H9 (cell line): ENCODE results near the gene THBS4. TPM values are rescaled to one million over a fixed set of nuclear protein-coding genes. Genes with fewer than 3 reads are reported as not detected.
A peak's percentile ranks its signal among the peaks of the same experiment; 100 is the strongest.
"Not testable (repeated sequence)": the region's sequence is repeated elsewhere in the genome, so short reads cannot be mapped to it uniquely, and the experiment has no call there.

Experiments used
- DNase-seq: peaks from one replicate; pipeline ENCODE4 v3.0.0-alpha.2; 2017
- H2AFZ ChIP-seq: one replicate; pipeline ENCODE4 v1.6.1; 2013; ENCODE audit warnings: mild to moderate bottlenecking, low read length, control low read depth, moderate library complexity
- H2AK5ac ChIP-seq: 2 replicates; pipeline ENCODE4 v1.6.1; 2013; ENCODE audit warnings: low read length, control low read depth, mixed read lengths; ENCODE audit not compliant: insufficient read length
- H2BK120ac ChIP-seq: one replicate; pipeline ENCODE4 v1.6.1; 2013; ENCODE audit warnings: low read depth, mild to moderate bottlenecking, low read length, control low read depth, inconsistent platforms; ENCODE audit not compliant: poor library complexity, severe bottlenecking
- H2BK12ac ChIP-seq: 2 replicates; pipeline ENCODE4 v1.6.1; 2013; ENCODE audit warnings: low read length, control low read depth, mixed read lengths, low read depth; ENCODE audit not compliant: insufficient read length
- H2BK15ac ChIP-seq: 2 replicates; pipeline ENCODE4 v1.6.1; 2013; ENCODE audit warnings: low read depth, low read length, control low read depth
- H2BK20ac ChIP-seq: one replicate; pipeline ENCODE4 v1.6.1; 2013; ENCODE audit warnings: low read depth, mild to moderate bottlenecking, low read length, control low read depth, inconsistent platforms; ENCODE audit not compliant: poor library complexity, severe bottlenecking
- H2BK5ac ChIP-seq: 2 replicates; pipeline ENCODE4 v1.6.1; 2013; ENCODE audit warnings: low read length, control low read depth, mixed read lengths; ENCODE audit not compliant: insufficient read length
- H3K14ac ChIP-seq: 2 replicates; pipeline ENCODE4 v1.6.1; 2013; ENCODE audit warnings: low read length, control low read depth; ENCODE audit not compliant: insufficient read depth
- H3K18ac ChIP-seq: 2 replicates; pipeline ENCODE4 v1.6.1; 2013; ENCODE audit warnings: low read depth, mild to moderate bottlenecking, mixed read lengths, low read length, control low read depth; ENCODE audit not compliant: insufficient read length
- H3K23ac ChIP-seq: 2 replicates; pipeline ENCODE4 v1.6.1; 2013; ENCODE audit warnings: low read length, control low read depth, mixed read lengths, low read depth; ENCODE audit not compliant: insufficient read length
- H3K23me2 ChIP-seq: 2 replicates; pipeline ENCODE4 v1.6.1; 2013; ENCODE audit warnings: low read depth, mild to moderate bottlenecking, mixed read lengths, low read length, control low read depth; ENCODE audit not compliant: insufficient read length, poor library complexity, severe bottlenecking
- H3K27ac ChIP-seq: 2 replicates; pipeline ENCODE4 v1.5.1; 2013; ENCODE audit warnings: low read length, control low read depth, mixed read lengths, low read depth; ENCODE audit not compliant: insufficient read length
- H3K27me3 ChIP-seq: 2 replicates; pipeline ENCODE4 v1.6.1; 2013; ENCODE audit warnings: low read length, control low read depth, inconsistent platforms; ENCODE audit not compliant: insufficient read depth
- H3K4ac ChIP-seq: 2 replicates; pipeline ENCODE4 v1.6.1; 2013; ENCODE audit warnings: low read depth, mild to moderate bottlenecking, control low read depth, inconsistent platforms, low read length, moderate library complexity
- H3K4me1 ChIP-seq: 2 replicates; pipeline ENCODE4 v1.6.1; 2013; ENCODE audit warnings: low read length, control low read depth, inconsistent platforms; ENCODE audit not compliant: insufficient read depth
- H3K4me2 ChIP-seq: 2 replicates; pipeline ENCODE4 v1.6.1; 2013; ENCODE audit warnings: low read length, control low read depth, mixed read lengths; ENCODE audit not compliant: insufficient read length, insufficient read depth
- H3K56ac ChIP-seq: 2 replicates; pipeline ENCODE4 v1.6.1; 2013; ENCODE audit warnings: low read depth, mild to moderate bottlenecking, mixed read lengths, low read length, control low read depth; ENCODE audit not compliant: insufficient read length
- H3K79me1 ChIP-seq: 2 replicates; pipeline ENCODE4 v1.6.1; 2013; ENCODE audit warnings: low read depth, mild to moderate bottlenecking, moderate library complexity, low read length, control low read depth, inconsistent platforms; ENCODE audit not compliant: insufficient read depth, poor library complexity, severe bottlenecking
- H3K79me2 ChIP-seq: 2 replicates; pipeline ENCODE4 v1.6.1; 2013; ENCODE audit warnings: low read length, control low read depth, inconsistent platforms; ENCODE audit not compliant: insufficient read depth
- H3K9ac ChIP-seq: 2 replicates; pipeline ENCODE4 v1.6.1; 2013; ENCODE audit warnings: low read length, control low read depth, mixed read lengths; ENCODE audit not compliant: insufficient read length; ENCODE audit errors: extremely low read depth
- H3K9me3 ChIP-seq: one replicate; pipeline ENCODE4 v1.6.1; 2013; ENCODE audit warnings: low read depth, low read length, inconsistent platforms; ENCODE audit not compliant: control insufficient read depth
- H3T11ph ChIP-seq: one replicate; pipeline ENCODE4 v1.6.1; 2013; ENCODE audit warnings: mild to moderate bottlenecking, low read length, control low read depth, inconsistent platforms
- H4K20me1 ChIP-seq: one replicate; pipeline ENCODE4 v1.6.1; 2013; ENCODE audit not compliant: control insufficient read depth, insufficient read length, insufficient read depth
- H4K5ac ChIP-seq: 2 replicates; pipeline ENCODE4 v1.6.1; 2013; ENCODE audit warnings: low read depth, mild to moderate bottlenecking, mixed read lengths, low read length, control low read depth; ENCODE audit not compliant: insufficient read length
- H4K8ac ChIP-seq: replicated peaks from 2 replicates; pipeline ENCODE4 v1.6.1; 2013; ENCODE audit warnings: low read length, control low read depth, mixed read lengths, low read depth; ENCODE audit not compliant: insufficient read length
- H4K91ac ChIP-seq: 2 replicates; pipeline ENCODE4 v1.6.1; 2013; ENCODE audit warnings: low read depth, mild to moderate bottlenecking, moderate library complexity, mixed read lengths, low read length, control low read depth; ENCODE audit not compliant: insufficient read length
- H3K27ac Mint-ChIP-seq, 3 experiments: 2 replicates in 2 of 3; 3 replicates in 1 of 3; pipeline ENCODE4 v1.8.0; 2020 to 2021; ENCODE audit warnings: mixed read lengths in 3 of 3, mild to moderate bottlenecking in 1 of 3, moderate library complexity in 1 of 3
- H3K27me3 Mint-ChIP-seq: 2 replicates; pipeline ENCODE4 v1.8.0; 2021; ENCODE audit warnings: low read depth, mild to moderate bottlenecking, moderate library complexity, mixed read lengths
- H3K36me3 Mint-ChIP-seq, 3 experiments: 2 replicates in 2 of 3; 3 replicates in 1 of 3; pipeline ENCODE4 v1.8.0; 2020 to 2021; ENCODE audit warnings: low read depth in 3 of 3, mixed read lengths in 3 of 3; ENCODE audit not compliant: insufficient read depth in 1 of 3
- H3K4me1 Mint-ChIP-seq, 2 experiments: 2 replicates each; pipeline ENCODE4 v1.8.0; 2020; ENCODE audit warnings: mixed read lengths in 2 of 2
- H3K4me3 Mint-ChIP-seq, 2 experiments: 2 replicates in 1 of 2; 3 replicates in 1 of 2; pipeline ENCODE4 v1.8.0; 2020 to 2021; ENCODE audit warnings: mild to moderate bottlenecking in 2 of 2, mixed read lengths in 2 of 2, moderate library complexity in 1 of 2
- H3K9me3 Mint-ChIP-seq, 2 experiments: 2 replicates in 1 of 2; 3 replicates in 1 of 2; pipeline ENCODE4 v1.8.0; 2020; ENCODE audit warnings: mild to moderate bottlenecking in 2 of 2, mixed read lengths in 2 of 2, moderate library complexity in 1 of 2
- CTCF ChIP-seq: fragments of 200-600 bp; sonication (generic); conservative IDR thresholded peaks from 3 replicates; pipeline ENCODE4 v1.8.0; 2021; ENCODE audit warnings: antibody characterized with exemption, mild to moderate bottlenecking
- WGBS: extraction: QIAGEN DNeasy Blood & Tissue Kit; methylation state at CpG from one replicate; pipeline ENCODE4 v1.1.7; 2013; ENCODE audit warnings: missing lambda C conversion rate, low lambda C conversion rate, mixed read lengths; ENCODE audit not compliant: insufficient read length; ENCODE audit errors: extremely low coverage; 5-methylcytosine and 5-hydroxymethylcytosine counted together
- total RNA-seq: library from RNA; stranded (reverse); gene quantifications from 2 replicates; pipeline ENCODE4 v1.2.1, GENCODE V29; 2021

The THBS4 gene
- total RNA-seq, 1 experiment from 2014 or later, result 19.0 TPM

DNA sequence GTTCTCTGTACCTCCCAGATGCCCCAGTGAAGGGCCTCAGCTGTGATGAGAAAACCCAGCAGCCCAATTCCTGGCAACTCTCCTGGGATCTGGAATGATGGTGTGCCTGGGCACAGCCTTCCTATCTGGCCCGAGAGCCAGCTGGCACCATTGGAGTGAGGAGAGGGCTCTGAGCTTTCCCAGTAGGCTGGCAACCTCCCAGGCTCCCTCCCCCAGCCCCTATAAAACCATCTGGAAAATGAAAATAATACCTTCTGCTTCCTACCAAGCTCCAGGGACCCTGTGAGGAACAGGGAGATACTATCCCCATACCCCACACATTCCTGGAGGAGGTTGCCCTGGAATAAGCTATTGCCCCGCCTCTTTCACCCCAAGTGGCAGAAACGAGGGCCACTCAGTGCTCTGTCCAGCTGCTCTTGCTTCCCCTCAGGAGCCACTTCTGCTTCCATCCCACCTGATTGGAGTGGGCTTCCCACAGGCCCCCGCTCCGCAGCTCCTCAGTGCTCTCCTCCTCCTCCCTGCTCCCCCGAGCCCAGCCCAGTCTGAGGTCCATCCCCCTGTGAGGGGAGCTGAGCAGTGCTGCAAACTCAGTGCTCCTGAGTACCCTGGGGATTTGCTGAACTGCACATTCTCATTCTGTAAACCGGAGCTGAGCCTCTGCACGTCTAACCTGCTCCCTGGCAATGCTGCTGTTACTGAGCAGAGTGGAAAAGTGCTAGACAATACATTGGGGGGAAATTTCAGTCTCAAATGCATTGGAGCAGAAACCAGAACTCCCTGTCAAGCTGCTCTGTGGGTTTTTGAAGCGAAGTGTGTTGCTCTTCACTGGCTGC is 74.7 kb downstream of the THBS4 start:
- Histone ChIP-seq H2AFZ (no peak overlapping the region), H2AK5ac (no peak overlapping the region), H3K79me1 (no peaks in the 10 kb centered on the region), H3K4me2 (no peak overlapping the region), H3K4me1 (peaks cover 5% of the 10 kb centered on the region; the same call in 1 of the 2 replicates), H2BK12ac (no peak overlapping the region), H2BK20ac (no peak overlapping the region), H3K27me3 (no peaks in the 10 kb centered on the region), H3K23me2 (no peaks in the 10 kb centered on the region), H3K4ac (no peak overlapping the region), H3K9me3 (no peaks in the 10 kb centered on the region), H3K56ac (no peak overlapping the region), H3K18ac (no peak overlapping the region), H3K79me2 (no peaks in the 10 kb centered on the region), H2BK5ac (no peak overlapping the region), H4K5ac (no peak overlapping the region), H4K91ac (no peak overlapping the region), H2BK120ac (no peak overlapping the region), H4K20me1 (no peaks in the 10 kb centered on the region), H4K8ac (no peak overlapping the region), H2BK15ac (no peak overlapping the region), H3K9ac (no peak overlapping the region), H3K14ac (no peak overlapping the region), H3K27ac (no peak overlapping the region), H3T11ph (no peak overlapping the region), H3K23ac (no peak overlapping the region)
- Mint-ChIP-seq H3K27me3 (peaks cover 2% of the 10 kb centered on the region), H3K4me3 (no peak overlapping the region), H3K9me3 (peaks cover 10 to 15% of the 10 kb centered on the region in 2 experiments; a peak in 4 of 5 replicates), H3K4me1 (peaks cover 36 to 37% of the 10 kb centered on the region in 2 experiments), H3K36me3 (peaks cover 7 to 17% (median 11%) of the 10 kb centered on the region in 3 experiments), H3K27ac (peak overlapping the region in 2 of 3 experiments; percentile 34 to 61; a peak in 1 of 7 replicates)
- peak; percentile 50 for DNase-seq
- TF ChIP-seq CTCF, result no peak
- no CpG with 5 or more reads among the region's 9 CpGs for WGBS

- not testable (repeated sequence) for H3K4ac ChIP-seq, H3K9me3 ChIP-seq, H2BK20ac ChIP-seq, H2AFZ ChIP-seq, DNase-seq, H4K5ac ChIP-seq, H3K4me2 ChIP-seq, H4K20me1 ChIP-seq, H3K23me2 ChIP-seq, H3K79me2 ChIP-seq, H3K23ac ChIP-seq, H3K9ac ChIP-seq, H4K91ac ChIP-seq, H3K27me3 ChIP-seq, H4K8ac ChIP-seq, H3K27ac ChIP-seq, H3K79me1 ChIP-seq, H2BK5ac ChIP-seq, H3K4me1 ChIP-seq, H3K18ac ChIP-seq, H3K56ac ChIP-seq, H3K4me3 Mint-ChIP-seq, H2BK15ac ChIP-seq, H3T11ph ChIP-seq, H2BK120ac ChIP-seq, H2BK12ac ChIP-seq, H3K27me3 Mint-ChIP-seq, H3K14ac ChIP-seq, H2AK5ac ChIP-seq
- WGBS, result no CpG with 5 or more reads among the region's 5 CpGs
- peaks cover 11 to 16% of the 10 kb centered on the region in 2 experiments; a peak in 4 of 5 replicates for H3K9me3 Mint-ChIP-seq
- H3K27ac Mint-ChIP-seq, result peak overlapping the region; percentile 25 to 75 (median 56); a peak in 3 of 7 replicates
- peaks cover 33 to 35% of the 10 kb centered on the region in 2 experiments for H3K4me1 Mint-ChIP-seq
- peaks cover 8 to 19% (median 11%) of the 10 kb centered on the region in 3 experiments for H3K36me3 Mint-ChIP-seq
Observed at GRCh38 chr5:80111376-80111990, 76.3 kb downstream of the THBS4 start.
